IMR-90 (cell line): Measurements from ENCODE around the gene OXCT2.

Experiments
- FOS ChIP-seq: fragments of 150-350 bp; IDR thresholded peaks from 2 replicates; pipeline ENCODE4 v1.6.1; 2016; ENCODE audit warnings: low read depth, low read length
- POLR2A ChIP-seq: IDR thresholded peaks from 2 replicates; pipeline ENCODE4 v1.6.1; 2012; ENCODE audit warnings: mild to moderate bottlenecking, low read depth, low read length
- RFX5 ChIP-seq: IDR thresholded peaks from 2 replicates; pipeline ENCODE4 v1.8.0; 2012; ENCODE audit warnings: low read depth, mild to moderate bottlenecking, low read length, moderate library complexity
- SMC3 ChIP-seq: fragments of 150-350 bp; IDR thresholded peaks from 2 replicates; pipeline ENCODE4 v1.6.1; 2016; ENCODE audit warnings: low read depth, mild to moderate bottlenecking, antibody characterized with exemption, low read length, moderate library complexity
- TF ChIP-seq, protein P1 (sequence below): conservative IDR thresholded peaks from 2 replicates; pipeline ENCODE4 v1.5.1; 2012; ENCODE audit warnings: mild to moderate bottlenecking, low read depth, low read length, improper control_type of control experiment

DNA sequence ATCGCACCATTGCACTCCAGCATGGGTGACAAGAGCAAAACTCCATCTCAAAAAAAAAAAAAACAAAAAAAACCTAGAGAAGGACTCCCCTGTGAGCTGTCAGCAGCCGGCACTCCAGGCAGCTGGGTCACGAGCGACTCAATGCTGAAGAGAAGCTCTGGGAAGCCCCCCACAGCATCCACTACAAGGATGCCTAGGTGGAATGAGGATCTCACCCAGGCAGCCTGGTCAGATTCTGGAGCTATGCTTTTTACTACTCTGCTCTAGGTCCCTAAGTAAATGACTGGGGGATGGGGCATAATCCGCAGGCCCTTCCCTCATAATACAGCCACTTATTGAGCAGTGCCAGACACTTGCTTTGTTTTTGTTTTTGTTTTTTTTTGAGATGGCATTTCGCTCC, 11.0 kb upstream of the OXCT2 start:
- TF ChIP-seq SMC3 (no peak), FOS (no peak), POLR2A (no peak), RFX5 (no peak)
- TF ChIP-seq, protein P1, sequence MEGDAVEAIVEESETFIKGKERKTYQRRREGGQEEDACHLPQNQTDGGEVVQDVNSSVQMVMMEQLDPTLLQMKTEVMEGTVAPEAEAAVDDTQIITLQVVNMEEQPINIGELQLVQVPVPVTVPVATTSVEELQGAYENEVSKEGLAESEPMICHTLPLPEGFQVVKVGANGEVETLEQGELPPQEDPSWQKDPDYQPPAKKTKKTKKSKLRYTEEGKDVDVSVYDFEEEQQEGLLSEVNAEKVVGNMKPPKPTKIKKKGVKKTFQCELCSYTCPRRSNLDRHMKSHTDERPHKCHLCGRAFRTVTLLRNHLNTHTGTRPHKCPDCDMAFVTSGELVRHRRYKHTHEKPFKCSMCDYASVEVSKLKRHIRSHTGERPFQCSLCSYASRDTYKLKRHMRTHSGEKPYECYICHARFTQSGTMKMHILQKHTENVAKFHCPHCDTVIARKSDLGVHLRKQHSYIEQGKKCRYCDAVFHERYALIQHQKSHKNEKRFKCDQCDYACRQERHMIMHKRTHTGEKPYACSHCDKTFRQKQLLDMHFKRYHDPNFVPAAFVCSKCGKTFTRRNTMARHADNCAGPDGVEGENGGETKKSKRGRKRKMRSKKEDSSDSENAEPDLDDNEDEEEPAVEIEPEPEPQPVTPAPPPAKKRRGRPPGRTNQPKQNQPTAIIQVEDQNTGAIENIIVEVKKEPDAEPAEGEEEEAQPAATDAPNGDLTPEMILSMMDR = no peak
